Fibroblast of skin of left biceps (primary cell): ENCODE data around the gene BSG.

Source experiments
- DNase-seq, 2 experiments: peaks; one replicate each; pipeline ENCODE4 v3.0.0-alpha.2; 2013; ENCODE audit warnings: low read depth in 2 of 2

The BSG gene

GRCh38 chr19:540867-541637 is 31.3 kb upstream of the BSG start:
- DNase-seq = no peak

GRCh38 chr19:541699-542098 is 30.7 kb upstream of the BSG start:
- DNase-seq = no peak

- no peak for DNase-seq
Observed at GRCh38 chr19:542173-542866, 30.1 kb upstream of the BSG start.

- DNase-seq = no peak
Observed at GRCh38 chr19:543910-544608, 28.3 kb upstream of the BSG start, which contains the start of gene GZMM. Gene GZMM, plus strand, starts transcription at chr19:544053. Its CDS starts 19 bp downstream, at chr19:544072.

GRCh38 chr19:547117-547516 is 25.3 kb upstream of the BSG start:
- DNase-seq = no peak

- no peak for DNase-seq
Observed at GRCh38 chr19:547836-548720, 24.3 kb upstream of the BSG start.

- no peak for DNase-seq
Observed at GRCh38 chr19:548886-549830, 23.2 kb upstream of the BSG start.

- no peak for DNase-seq
Observed at GRCh38 chr19:554817-555216, 17.6 kb upstream of the BSG start.

- no peak for DNase-seq
Observed at GRCh38 chr19:555474-555808, 17.0 kb upstream of the BSG start.

GRCh38 chr19:556611-557382 is 15.6 kb upstream of the BSG start:
- no peak for DNase-seq

- DNase-seq = no peak
Observed at GRCh38 chr19:558770-559439, 13.5 kb upstream of the BSG start.

- no peak for DNase-seq
Observed at GRCh38 chr19:560121-560520, 12.3 kb upstream of the BSG start.

GRCh38 chr19:566403-566802 is 6.0 kb upstream of the BSG start:
- DNase-seq = no peak

GRCh38 chr19:566844-567243 is 5.6 kb upstream of the BSG start:
- DNase-seq = no peak

- DNase-seq = no peak
Observed at GRCh38 chr19:567296-567900, 5.0 kb upstream of the BSG start.

- DNase-seq = no peak
Observed at GRCh38 chr19:570251-570686, 2.1 kb upstream of the BSG start.

GRCh38 chr19:570937-571565 is 1.3 kb upstream of the BSG start:
- no peak for DNase-seq

GRCh38 chr19:571566-571974 is 826 bp upstream of the BSG start:
- DNase-seq = no peak
